Endometrial microvascular endothelial cells (primary cell): ENCODE results near the gene UNC93B1. TPM values are rescaled to one million over a fixed set of nuclear protein-coding genes. Genes with fewer than 3 reads are reported as not detected.
"Not testable (repeated sequence)": the region's sequence is repeated elsewhere in the genome, so short reads cannot be mapped to it uniquely, and the experiment has no call there.

Source experiments
- in situ Hi-C: cut with HindIII; loops from 2 replicates; pipeline ENCODE4 v1.10.0; 2017; ENCODE audit warnings: low sequenced_read_pairs, low pct_unique_long_range_greater_than_20kb; ENCODE audit errors: inconsistent ontology term
- total RNA-seq: library from RNA; depleted of rRNA; stranded (reverse); fragments of >200 nt; gene quantifications from one replicate; pipeline ENCODE4 v1.2.3, GENCODE V29; 2015; ENCODE audit errors: inconsistent ontology term

The UNC93B1 gene
- total RNA-seq, 1 donor from 2014 or later = 11.9 TPM

DNA sequence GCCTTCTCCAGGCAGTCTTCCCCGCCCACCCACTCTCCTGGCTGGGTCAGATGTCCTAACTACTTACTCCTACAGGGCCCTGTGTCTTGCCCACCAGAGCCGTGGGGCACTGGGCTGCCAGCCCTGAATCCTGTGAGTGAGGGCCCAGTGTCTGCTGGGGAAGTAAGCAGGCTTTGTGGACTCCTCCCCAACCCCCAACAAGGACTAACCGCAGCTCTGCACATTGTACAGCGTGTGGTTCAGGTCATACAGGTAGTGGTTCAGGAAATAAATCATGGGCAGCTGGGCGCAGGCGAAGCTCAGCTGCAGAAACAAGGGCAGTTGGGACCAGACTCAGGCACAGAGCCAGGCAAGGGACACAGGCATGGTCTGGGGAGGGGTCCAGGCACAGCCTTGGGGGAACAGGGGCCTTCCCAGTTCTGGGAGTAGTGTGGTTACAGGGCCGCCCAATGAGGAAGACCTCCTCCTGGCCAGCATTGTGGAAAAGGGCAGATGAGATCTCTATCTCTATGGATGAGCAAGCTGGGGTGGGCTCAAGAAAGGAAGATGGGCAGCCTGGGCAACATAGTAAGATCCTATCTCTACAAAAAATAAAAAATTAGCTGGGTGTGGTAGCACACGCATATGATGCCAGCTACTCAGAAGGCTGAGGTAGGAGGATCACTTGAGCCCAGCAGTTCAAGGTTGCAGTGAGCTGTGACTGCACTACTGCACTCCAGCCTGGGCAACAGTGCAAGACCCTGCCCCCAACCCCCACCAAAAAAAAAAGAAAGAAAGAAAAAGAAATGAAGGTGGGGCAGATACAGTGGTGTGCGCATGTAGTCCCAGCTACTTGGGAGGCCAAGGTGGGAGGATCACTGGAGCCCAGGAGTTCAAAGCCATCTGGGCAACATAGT lies 5.5 kb downstream of the UNC93B1 start:
- in situ Hi-C loops = no loop called here

DNA sequence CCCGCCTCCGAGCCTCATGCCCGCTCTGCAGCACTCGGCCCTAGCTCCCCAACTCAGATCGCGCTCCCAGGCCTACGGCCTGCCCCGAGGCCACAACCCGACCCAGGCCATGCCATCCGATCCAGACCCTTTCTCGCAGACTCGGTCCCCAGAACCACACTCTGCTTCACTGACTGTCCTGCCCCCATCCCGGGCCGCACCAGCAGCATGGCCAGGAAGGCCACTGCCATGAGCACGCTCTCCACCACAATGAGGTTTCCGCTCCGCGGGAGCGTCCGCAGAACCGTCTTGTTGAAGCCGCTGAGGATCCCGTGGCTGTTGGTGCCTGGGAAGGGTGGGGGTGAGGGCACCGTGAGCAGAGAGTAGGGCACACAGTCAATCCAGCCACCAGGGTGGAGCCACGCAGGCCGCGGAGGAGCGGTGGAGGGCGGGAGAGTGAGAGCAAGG lies 6.4 kb downstream of the UNC93B1 start:
- in situ Hi-C loops = no loop called here

DNA sequence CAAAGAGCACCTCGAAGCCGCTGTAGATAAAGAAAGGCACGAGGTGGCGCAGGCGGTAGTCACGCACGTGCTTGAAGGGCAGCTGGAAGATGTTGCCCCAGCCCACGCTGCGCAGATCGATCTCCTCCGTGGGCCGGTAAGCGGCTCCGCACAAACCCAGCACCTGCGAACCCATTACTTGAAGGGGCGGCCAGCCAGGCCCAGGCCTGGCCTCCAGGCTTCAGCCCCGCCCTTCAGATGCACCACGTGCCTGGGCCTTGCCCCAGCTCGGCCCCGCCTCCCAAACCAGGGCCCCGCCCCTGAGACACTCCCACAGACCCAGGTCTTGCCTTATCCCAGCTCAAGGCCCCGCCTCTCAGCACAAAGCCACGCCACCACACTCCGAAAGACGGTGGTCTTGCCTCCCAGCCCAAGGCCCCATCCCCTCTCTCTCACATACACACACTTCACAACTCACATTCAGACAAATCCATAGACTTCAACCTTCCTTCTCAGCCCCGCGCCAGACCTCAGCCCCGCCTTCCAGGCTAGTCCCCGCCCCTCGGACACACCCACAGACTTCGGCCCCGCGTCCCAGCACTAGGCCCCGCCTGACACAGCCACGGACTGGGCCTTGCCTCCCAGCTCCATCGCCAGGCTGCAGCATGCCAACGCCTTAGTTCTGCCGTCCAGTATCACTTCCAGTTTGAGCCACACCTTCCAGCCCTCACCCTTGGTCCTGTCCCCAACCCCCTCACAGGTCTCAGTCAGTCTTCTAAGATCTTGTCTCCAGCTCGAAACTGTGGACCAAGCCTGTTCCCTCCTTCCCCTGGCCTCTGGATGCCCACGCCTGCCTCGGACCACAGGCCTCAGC lies 7.0 kb downstream of the UNC93B1 start:
- in situ Hi-C loops = no loop called here

DNA sequence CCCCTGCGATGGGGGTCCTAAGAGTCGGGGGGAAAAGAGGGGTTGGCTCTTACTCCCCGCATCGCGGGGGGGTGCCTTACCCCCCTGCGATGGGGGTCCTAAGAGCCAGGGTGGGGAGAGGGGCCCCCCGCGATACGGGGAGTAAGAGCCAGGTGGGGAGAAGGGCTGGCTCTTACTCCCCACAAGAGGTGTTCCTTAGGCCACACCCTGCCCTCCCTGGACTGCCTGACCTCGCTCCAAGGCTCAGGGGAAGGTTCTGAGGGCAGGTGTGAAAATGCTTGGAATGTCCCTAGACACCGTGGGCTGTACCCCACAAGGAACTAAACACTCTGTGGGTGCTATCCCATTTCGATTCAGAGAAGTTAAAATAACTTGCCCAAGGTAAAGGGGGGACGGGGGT lies 7.8 kb downstream of the UNC93B1 start:
- in situ Hi-C loops = no loop called here

DNA sequence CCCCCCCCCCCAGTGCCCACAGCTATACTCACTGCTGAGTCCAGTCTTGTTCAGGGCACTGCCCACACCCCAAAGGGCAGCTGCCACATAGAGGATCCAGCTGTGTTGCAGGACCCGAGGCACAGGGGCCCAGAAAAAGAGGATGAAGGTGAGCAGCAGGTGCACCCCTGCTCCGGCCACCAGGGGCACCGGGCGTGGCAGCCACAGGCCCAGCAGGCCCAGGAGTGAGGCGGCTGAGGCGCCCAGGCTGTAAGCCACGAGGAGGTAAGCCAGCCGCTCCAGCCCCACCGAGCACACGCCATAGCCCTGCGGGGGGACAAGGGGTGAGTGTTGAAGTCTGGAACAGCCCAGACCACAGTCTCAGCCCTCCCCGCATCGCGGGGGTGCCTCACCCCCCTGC lies 8.3 kb downstream of the UNC93B1 start:
- in situ Hi-C loops = not testable (repeated sequence)

DNA sequence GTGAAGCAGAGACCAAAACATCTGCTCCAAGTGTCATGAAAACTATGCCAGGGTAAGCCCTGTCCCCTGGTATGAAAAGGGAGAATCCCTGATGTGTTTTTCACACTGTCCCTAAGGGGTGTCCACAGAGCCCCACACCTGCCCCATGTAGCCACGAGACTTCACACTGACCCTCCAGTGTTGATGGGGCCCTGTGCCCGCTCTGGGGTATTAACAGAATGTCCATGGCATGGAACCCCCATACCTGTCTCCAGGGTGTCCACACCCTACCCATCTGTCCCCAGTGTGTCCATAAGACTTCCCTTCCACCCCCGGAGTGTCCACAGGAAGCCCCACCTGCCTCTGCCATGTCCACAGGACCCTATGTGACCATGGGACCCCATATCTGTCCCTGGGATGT lies 8.8 kb downstream of the UNC93B1 start:
- in situ Hi-C loops = not testable (repeated sequence)

DNA sequence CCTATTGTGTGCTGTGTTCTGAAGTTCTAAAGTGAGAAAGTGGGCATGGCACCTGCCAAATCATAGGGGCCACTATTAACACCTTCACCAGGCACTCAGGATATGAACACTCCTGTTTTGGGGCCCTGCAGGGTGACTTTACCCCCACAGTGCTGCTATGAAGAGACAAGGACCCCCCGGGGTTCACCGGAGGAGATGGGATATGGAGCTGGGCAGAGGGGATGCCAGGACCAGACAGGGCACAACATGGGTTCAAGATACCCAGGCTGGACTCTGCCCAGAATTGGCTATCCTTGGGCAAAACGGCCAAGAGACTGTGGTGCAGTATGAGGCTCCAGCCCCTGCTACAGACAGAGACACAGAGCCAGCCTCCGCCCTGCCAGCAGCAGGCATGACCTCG lies 9.5 kb downstream of the UNC93B1 start:
- in situ Hi-C loops = not testable (repeated sequence)

DNA sequence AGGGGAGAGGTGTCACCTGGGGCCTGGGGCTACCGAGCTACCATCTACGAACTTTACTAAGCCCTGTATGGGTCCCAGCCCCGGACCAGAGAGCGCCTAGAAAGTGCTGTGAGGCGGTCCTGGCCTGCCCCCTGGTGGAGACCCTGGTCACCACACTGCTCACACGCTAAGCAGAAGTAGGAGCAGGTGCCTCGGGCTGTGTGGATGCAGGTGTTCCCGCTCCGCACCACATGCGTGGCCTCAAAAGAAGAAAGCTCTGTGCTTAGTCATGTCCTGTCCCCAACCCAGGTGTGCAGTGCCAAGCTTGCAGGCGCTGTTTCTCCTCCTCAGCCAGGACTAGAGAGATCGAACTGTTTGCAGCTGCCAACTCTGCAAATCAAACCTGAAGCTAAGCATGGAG lies 10.1 kb downstream of the UNC93B1 start:
- in situ Hi-C loops = not testable (repeated sequence)

DNA sequence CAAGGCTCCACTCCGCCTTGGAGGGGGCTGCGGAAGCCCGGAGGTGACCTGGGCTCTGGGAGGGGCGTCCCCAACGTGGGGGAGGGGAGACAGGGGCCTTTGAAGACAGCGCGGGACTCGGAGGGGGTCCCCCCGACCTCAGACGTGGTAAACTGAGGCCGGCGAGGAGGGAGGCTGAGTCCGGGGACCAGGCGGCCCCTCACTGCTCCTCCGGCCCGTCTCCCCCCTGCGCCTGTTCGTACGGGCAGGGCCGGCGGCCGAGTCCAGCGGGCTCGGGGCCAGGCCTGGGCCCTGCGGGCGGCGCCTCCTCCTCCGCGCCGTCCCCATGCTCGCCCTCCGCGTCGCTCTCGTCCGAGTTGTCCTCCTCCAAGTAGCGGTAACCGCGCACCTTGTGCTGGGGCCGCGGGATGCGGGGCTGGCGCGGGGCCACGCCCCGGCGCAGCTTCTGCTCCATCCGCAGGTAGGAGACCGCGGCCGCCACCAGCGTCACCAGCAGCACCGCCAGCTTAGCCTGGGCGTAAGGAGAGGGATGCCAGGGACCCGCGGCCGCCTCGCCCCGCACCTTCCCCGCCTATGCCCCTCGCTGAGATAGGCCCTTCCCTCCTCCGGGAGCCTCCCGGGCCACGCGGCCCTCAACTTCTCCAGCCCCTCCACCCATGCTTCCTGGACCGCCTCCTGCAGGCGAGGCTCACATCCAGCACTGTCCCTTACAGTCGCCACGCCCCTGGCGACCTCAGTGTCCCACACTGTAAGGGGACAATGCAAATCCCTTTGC lies 12.4 kb downstream of the UNC93B1 start:
- in situ Hi-C loops = not testable (repeated sequence)

DNA sequence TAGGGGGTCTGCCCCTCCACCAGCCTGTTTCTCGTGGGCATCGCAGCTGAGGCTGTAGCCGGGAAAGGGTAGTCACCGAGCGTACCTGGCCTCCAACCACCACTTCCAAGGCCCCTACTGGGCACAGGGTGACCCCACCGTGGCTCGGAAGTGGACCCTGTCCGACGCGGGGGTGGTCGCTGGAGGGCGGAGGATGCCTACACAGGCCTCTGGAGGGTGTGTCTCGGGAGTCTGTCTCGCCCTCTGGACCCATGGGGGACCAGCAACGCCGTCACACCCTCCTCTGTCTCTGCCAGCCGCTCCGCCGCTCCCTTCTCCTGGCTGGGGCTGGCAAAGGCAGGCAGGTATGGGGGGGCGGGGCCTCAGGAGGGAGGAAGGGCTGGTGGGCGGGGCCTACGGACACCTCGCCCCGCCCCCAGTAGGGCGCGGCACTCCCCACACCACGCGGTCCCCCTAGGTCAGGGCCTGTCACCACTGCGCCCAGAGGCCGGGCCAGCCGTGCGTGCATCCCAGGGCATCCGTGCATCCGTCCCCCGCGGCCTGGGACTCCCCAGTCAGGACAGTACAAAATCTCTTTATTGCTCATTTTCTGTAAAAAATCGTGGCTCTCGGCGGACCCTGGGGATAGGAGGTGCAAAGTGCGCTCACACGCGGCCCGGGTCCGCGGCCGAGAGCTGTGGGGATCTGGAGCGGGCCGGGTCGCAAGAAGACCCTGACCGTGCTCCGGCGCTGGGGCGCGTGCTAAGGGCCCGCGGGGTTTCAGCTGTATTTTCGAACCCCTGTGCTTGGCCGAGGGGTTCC lies 13.2 kb downstream of the UNC93B1 start:
- in situ Hi-C loops = not testable (repeated sequence)

DNA sequence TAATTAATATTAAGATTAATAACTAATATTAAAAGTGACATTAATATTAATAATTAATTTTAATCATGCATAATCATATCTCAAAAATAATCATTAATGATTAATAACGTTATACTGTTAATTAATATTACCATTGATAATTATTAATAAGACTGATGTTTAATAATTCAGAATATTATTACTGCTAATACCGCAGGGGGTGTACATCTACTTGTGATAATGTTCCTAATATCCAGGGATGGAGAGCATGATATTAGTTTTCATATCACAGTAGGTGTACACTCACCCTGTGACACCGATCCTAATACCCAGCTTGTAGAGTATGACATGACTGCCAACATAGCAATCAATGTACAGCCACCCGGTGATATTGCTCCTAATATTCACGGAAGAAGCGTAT lies 18.6 kb downstream of the UNC93B1 start:
- in situ Hi-C loops = not testable (repeated sequence)

DNA sequence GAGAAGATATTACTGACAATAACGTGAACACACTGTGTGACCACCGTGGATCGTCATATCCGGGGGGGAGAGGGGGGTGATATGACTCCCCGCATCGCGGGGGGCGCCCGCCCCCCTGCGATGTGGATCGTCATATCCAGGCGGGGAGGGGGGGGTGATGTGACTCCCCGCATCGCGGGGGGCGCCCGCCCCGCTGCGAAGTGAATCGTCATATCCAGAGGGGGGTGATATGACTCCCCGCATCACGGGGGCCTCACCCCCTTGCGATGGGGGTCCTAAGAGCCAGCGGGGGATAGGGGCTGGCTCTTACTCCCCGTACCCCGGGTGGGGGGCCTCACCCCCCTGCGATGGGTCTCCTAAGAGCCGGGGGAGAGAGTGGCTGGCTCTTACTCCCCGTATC lies 19.9 kb downstream of the UNC93B1 start:
- in situ Hi-C loops = no loop called here

DNA sequence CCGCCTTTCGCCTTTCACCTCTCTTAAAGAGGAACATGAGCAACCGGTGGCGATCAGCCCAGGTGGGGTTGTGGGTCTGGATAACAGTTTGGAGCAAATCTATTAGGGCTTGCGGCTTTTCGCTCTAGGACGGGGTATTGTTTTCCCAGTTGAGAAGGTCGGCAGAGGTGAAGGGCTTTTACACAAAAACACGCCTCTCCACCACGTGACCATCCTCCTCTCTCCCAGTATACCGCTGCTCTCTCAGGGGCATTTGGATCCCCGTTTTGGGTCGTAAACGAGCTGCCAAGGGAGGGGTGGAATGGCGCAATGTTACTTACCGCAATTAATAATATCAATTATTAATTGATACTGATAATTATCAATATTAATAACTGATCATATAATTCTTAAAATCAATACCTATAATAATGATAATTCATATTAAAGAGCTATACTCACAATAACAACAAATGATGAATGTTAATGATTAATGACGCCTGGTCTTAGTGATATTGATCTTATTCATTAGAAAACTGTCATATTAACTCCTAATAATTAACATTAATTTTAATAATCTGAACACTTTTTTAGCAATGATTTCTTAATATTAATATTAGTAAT lies 21.5 kb downstream of the UNC93B1 start:
- in situ Hi-C loops = not testable (repeated sequence)

DNA sequence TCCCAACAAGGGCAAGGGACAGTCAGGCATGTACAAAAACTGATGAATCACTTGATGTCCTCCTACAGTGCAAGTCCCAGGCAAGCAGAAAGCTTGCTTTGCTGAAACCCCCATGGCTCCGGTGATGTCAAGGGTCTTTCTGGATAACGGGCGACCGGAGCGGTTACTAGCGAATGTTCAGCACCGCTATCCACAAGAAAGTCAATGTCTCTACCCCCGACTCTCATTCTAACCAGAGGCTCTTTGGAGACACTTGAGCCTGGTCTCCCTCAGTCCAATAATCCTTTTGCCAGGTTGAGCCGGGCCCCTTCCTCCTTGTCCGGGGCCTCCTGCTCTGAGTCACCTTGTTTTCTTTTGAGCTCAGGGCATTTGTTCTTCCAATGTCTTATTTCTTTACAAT lies 22.7 kb downstream of the UNC93B1 start:
- in situ Hi-C loops = not testable (repeated sequence)

DNA sequence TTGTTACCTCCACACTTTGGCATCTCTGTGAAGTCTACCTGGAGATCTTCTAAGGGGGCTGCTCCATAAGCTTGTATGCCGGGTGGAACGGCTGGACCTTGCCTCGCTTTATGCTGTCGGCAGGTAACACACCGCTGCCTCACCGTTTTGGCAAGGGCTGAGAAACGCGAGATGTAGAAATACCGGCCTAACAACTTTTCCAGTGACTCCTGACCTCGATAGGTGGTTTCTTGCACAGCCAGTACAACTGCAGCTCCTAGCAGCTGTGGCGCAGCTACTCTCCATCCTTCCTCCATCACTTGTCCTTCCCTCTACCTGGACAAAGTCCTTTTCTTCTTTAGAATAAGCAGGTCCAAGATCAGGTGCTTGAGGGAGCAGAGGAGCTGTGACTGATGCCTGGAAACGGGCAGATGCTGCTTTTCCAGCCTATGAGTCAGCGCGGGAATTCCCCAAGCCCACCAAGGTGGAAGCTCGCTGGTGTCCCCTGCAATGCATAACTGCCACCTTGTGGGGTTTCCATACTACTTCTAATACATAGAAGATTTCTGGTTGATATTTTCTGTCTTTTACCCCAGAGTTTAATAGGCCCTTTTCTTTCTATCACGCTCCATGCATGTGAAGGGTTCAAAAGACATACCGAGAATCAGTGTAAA lies 25.0 kb downstream of the UNC93B1 start:
- in situ Hi-C loops = not testable (repeated sequence)

DNA sequence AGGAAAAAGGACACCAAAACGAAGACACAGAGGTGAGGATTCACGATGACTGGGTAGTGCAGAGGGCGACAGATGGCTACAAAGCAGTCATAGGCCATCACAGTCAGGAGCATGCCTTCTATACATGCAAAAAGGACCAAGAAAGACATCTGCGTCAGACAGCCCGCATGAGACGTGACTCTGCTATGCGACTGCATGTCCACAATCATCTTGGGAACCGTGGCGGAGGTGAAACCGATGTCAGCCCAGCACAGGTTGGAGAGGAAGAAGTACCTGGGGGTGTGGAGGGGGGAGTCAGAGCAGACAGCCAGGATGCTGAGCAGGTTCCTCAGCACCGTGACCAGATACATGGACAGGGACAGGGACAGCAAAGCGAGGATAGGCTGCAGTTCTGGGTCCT lies 29.2 kb downstream of the UNC93B1 start:
- in situ Hi-C loops = not testable (repeated sequence)

DNA sequence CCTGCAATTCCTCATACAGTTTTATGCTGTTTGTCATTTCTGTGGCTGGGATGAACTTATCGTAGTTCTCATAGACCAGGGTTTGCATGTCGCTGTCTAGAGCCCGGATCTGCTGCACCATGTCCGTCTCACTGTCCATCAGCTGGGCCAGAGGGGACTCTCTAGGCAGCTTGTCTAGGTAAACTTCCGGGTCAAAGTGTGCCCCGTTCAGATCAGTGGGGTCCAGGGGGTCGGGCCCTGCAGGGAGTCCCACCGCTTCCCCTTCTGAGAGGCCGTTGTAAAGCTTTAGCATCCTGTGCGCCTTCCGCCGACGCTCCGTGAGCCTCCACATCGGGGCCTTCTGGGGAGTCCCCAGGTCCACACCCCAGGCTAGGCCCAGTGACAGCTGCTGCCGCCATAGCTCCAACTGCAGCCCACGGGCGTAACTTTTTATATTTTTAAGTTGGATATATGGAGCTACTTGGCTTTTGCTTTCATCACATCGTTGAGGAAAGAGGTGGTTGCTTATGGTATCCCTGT lies 38.0 kb downstream of the UNC93B1 start:
- in situ Hi-C loops = not testable (repeated sequence)
